HepG2 (cell line): ENCODE data around the gene SLCO4A1. TPM values are rescaled to one million over a fixed set of nuclear protein-coding genes. Genes with fewer than 3 reads are reported as not detected.
A peak's percentile ranks its signal among the peaks of the same experiment; 100 is the strongest.

Experiments
- ATAC-seq: fragments of 200-7000 bp; cut with Tn5 transposase; 3 replicates; pipeline ENCODE4 v1.9.1; 2020; ENCODE audit warnings: mild to moderate bottlenecking, moderate library complexity
- BruUV-seq: library from RNA; stranded (reverse); fragments of 400-500 nt; replicated peaks from 2 replicates; lab custom pipeline; 2021; lab: Mats Ljungman, UMichigan
- CTCF ChIA-PET: fragments of 300-600 bp; formaldehyde crosslinking; extraction: SDS; loops from one replicate; lab custom pipeline; 2021; ENCODE audit warnings: low total read pairs, inconsistent platforms, low intra/inter-chr PET ratio; lab: Yijun Ruan, JAX
- POLR2A ChIA-PET: fragments of 350-600 bp; sonication (Branson Sonifier 250); formaldehyde crosslinking; loops from one replicate; lab custom pipeline; 2020; ENCODE audit warnings: antibody characterized with exemption, inconsistent platforms; lab: Yijun Ruan, JAX
- DNase-seq: peaks from one replicate; pipeline ENCODE4 v3.0.0-alpha.2; 2015; ENCODE audit warnings: low spot score
- FAIRE-seq: peaks from 3 replicates; lab custom pipeline; 2011; peaks lifted over from hg19 to GRCh38; lab: Jason Lieb, UNC
- H2AFZ ChIP-seq: one replicate; pipeline ENCODE4 v1.6.1; 2011; ENCODE audit warnings: low read length, inconsistent platforms
- H3K27ac ChIP-seq: fragments of 300-600 bp; 3 replicates; pipeline ENCODE4 v1.8.0; 2011; ENCODE audit warnings: mixed run types, mild to moderate bottlenecking, mixed read lengths, low read length, inconsistent platforms; ENCODE audit not compliant: insufficient read depth; ENCODE audit errors: extremely low read length
- H3K27me3 ChIP-seq, 2 experiments: fragments of 200-600 bp in 1 of 2; 2 replicates in 1 of 2; 3 replicates in 1 of 2; pipeline versions ENCODE4 v1.6.0 to v1.8.0; 2011; ENCODE audit warnings: low read length in 2 of 2, mild to moderate bottlenecking in 2 of 2, moderate library complexity in 2 of 2, inconsistent platforms in 1 of 2; ENCODE audit not compliant: insufficient read depth in 2 of 2, control insufficient read depth in 1 of 2
- H3K36me3 ChIP-seq, 2 experiments: fragments of 200-600 bp in 1 of 2; replicated peaks in 1 of 2; 2 replicates in 1 of 2; 3 replicates in 1 of 2; pipeline versions ENCODE4 v1.5.1 to v1.8.0; 2011; ENCODE audit warnings: low read length in 2 of 2, inconsistent platforms in 1 of 2; ENCODE audit not compliant: insufficient read depth in 2 of 2, control insufficient read depth in 1 of 2
- H3K4me1 ChIP-seq: 2 replicates; pipeline ENCODE4 v1.5.1; 2012; ENCODE audit warnings: low read length, inconsistent platforms; ENCODE audit not compliant: insufficient read depth
- H3K4me2 ChIP-seq: 2 replicates; pipeline ENCODE4 v1.6.0; 2011; ENCODE audit warnings: low read depth, low read length, inconsistent platforms
- H3K4me3 ChIP-seq, 3 experiments: fragments of 200-600 bp in 1 of 3; sonication (generic), shearing (Covaris generic) in 1 of 3; replicated peaks in 1 of 3; 2 replicates each; pipeline ENCODE4 v1.5.1; 2011 to 2016; ENCODE audit warnings: low read length in 3 of 3, inconsistent platforms in 2 of 3, low read depth in 2 of 3, mild to moderate bottlenecking in 2 of 3, control low read depth in 1 of 3, mixed read lengths in 1 of 3; ENCODE audit not compliant: insufficient read depth in 1 of 3
- H3K79me2 ChIP-seq: one replicate; pipeline ENCODE4 v1.6.1; 2011; ENCODE audit warnings: low read length, inconsistent platforms; ENCODE audit not compliant: insufficient read depth
- H3K9ac ChIP-seq: 2 replicates; pipeline ENCODE4 v1.6.0; 2011; ENCODE audit warnings: mild to moderate bottlenecking, low read depth, low read length, inconsistent platforms; ENCODE audit not compliant: insufficient read depth
- H3K9me3 ChIP-seq: 2 replicates; pipeline ENCODE4 v1.5.1; 2012; ENCODE audit warnings: mild to moderate bottlenecking, low read length
- H4K20me1 ChIP-seq: 2 replicates; pipeline ENCODE4 v1.6.0; 2011; ENCODE audit warnings: inconsistent platforms, mild to moderate bottlenecking, low read length, moderate library complexity; ENCODE audit not compliant: insufficient read depth
- FOXA3 ChIP-seq: IDR thresholded peaks from 2 replicates; pipeline ENCODE4 v1.6.1; 2016; ENCODE audit warnings: missing genetic modification reagents, missing compliant biosample characterization
- FOXJ3 ChIP-seq: sonication (generic); formaldehyde crosslinking; IDR thresholded peaks from 2 replicates; pipeline ENCODE4 v1.4.0; 2020; ENCODE audit warnings: missing genetic modification reagents, mild to moderate bottlenecking, borderline replicate concordance
- HDAC6 ChIP-seq: fragments of 200-600 bp; sonication (generic); IDR thresholded peaks from 2 replicates; pipeline ENCODE4 v1.7.0; 2017; ENCODE audit warnings: mild to moderate bottlenecking, antibody characterized with exemption, low read length, low read depth
- KDM5A ChIP-seq: fragments of 200-600 bp; sonication (generic); IDR thresholded peaks from 2 replicates; pipeline ENCODE4 v1.7.0; 2018; ENCODE audit warnings: antibody characterized with exemption, mild to moderate bottlenecking, low read length, borderline replicate concordance
- MTF1 ChIP-seq: sonication (generic); formaldehyde crosslinking; IDR thresholded peaks from 2 replicates; pipeline ENCODE4 v1.5.0; 2020; ENCODE audit warnings: missing genetic modification reagents
- NFATC3 ChIP-seq: sonication (generic); formaldehyde crosslinking; IDR thresholded peaks from 2 replicates; pipeline ENCODE4 v1.5.1; 2020; ENCODE audit warnings: mild to moderate bottlenecking, missing genetic modification reagents
- REST ChIP-seq, 2 experiments: IDR thresholded peaks; 2 replicates each; pipeline ENCODE4 v1.6.1; 2011 to 2012; ENCODE audit warnings: low read length in 2 of 2, borderline replicate concordance in 1 of 2, low read depth in 1 of 2, mild to moderate bottlenecking in 1 of 2, moderate library complexity in 1 of 2
- RFXAP ChIP-seq: sonication (generic); formaldehyde crosslinking; IDR thresholded peaks from 2 replicates; pipeline ENCODE4 v1.4.0; 2020; ENCODE audit warnings: missing genetic modification reagents, borderline replicate concordance
- TOPORS ChIP-seq: sonication (generic); formaldehyde crosslinking; IDR thresholded peaks from 2 replicates; pipeline ENCODE4 v1.8.0; 2023; ENCODE audit warnings: mild to moderate bottlenecking, missing genetic modification reagents
- ZFP62 ChIP-seq: sonication (generic); formaldehyde crosslinking; IDR thresholded peaks from 2 replicates; pipeline ENCODE4 v1.4.0; 2020; ENCODE audit warnings: missing genetic modification reagents
- ZNF12 ChIP-seq: sonication (generic); formaldehyde crosslinking; IDR thresholded peaks from 2 replicates; pipeline ENCODE4 v1.5.0; 2020; ENCODE audit warnings: missing genetic modification reagents
- ZNF670 ChIP-seq: sonication (generic); formaldehyde crosslinking; IDR thresholded peaks from 2 replicates; pipeline ENCODE4 v1.8.0; 2022; ENCODE audit warnings: mild to moderate bottlenecking, missing genetic modification reagents, borderline replicate concordance
- ZNF724P ChIP-seq: sonication (generic); formaldehyde crosslinking; IDR thresholded peaks from 2 replicates; pipeline ENCODE4 v1.8.0; 2022; ENCODE audit warnings: missing genetic modification reagents, borderline replicate concordance
- ZNF780A ChIP-seq: sonication (generic); formaldehyde crosslinking; IDR thresholded peaks from 2 replicates; pipeline ENCODE4 v1.8.0; 2022; ENCODE audit warnings: mild to moderate bottlenecking, missing genetic modification reagents, moderate library complexity
- ZNF784 ChIP-seq: sonication (generic); formaldehyde crosslinking; IDR thresholded peaks from 2 replicates; pipeline ENCODE4 v1.5.1; 2020; ENCODE audit warnings: missing genetic modification reagents, mild to moderate bottlenecking, borderline replicate concordance
- ZSCAN21 ChIP-seq: sonication (generic); formaldehyde crosslinking; IDR thresholded peaks from 2 replicates; pipeline ENCODE4 v1.8.0; 2022; ENCODE audit warnings: mild to moderate bottlenecking, missing genetic modification reagents, moderate library complexity, borderline replicate concordance
- ZZZ3 ChIP-seq: sonication (generic); formaldehyde crosslinking; IDR thresholded peaks from 2 replicates; pipeline ENCODE4 v1.4.0; 2020; ENCODE audit warnings: missing genetic modification reagents, mild to moderate bottlenecking, borderline replicate concordance
- WGBS: methylation state at CpG from one replicate; pipeline ENCODE4 v1.1.6; 2017; ENCODE audit warnings: low lambda C conversion rate; 5-methylcytosine and 5-hydroxymethylcytosine counted together
- in situ Hi-C: cut with HindIII; loops from 2 replicates; pipeline ENCODE4 v1.10.0; 2017; ENCODE audit warnings: low pct_unique_long_range_greater_than_20kb; ENCODE audit not compliant: extremely low pct_ligation_motif_present
- intact Hi-C: fragments of 100-400 bp; cut with micrococcal nuclease; formaldehyde crosslinking; loops from one replicate; pipeline ENCODE4 v1.10.0; 2022; ENCODE audit not compliant: unreplicated experiment
- polyA plus RNA-seq, 8 experiments: library from polyadenylated mRNA; depleted of rRNA in 3 of 8; stranded (reverse) in 7 of 8; unstranded in 1 of 8; fragments of >200 nt; fragmentation: Illumina TruSeq in 4 of 8; extraction: Trizol in 4 of 8; gene quantifications; 2 replicates each; pipeline versions ENCODE4 v1.2.1 to v1.2.3, GENCODE V29; 2011 to 2016; ENCODE audit warnings: low read depth in 4 of 8, missing spikeins in 1 of 8, mixed read lengths in 1 of 8; ENCODE audit not compliant: insufficient read depth in 1 of 8
- total RNA-seq, 5 experiments: library from RNA; depleted of rRNA; stranded (reverse); fragments of >200 nt; fragmentation: Illumina TruSeq; extraction: Trizol; gene quantifications; 2 replicates each; pipeline ENCODE4 v1.2.3, GENCODE V29; 2016; ENCODE audit warnings: low read depth in 1 of 5

SLCO4A1 gene
- total and polyA plus RNA-seq, 2 of the 13 experiments (the other 11 are each of a cell fraction or from before 2014, with no cell fraction given) = 55.5 to 112 TPM

GRCh38 chr20:62616728-62617621 lies 25.3 kb upstream of the SLCO4A1 start:
- DNase-seq (peak; percentile 71), ATAC-seq (peak; percentile 97), FAIRE-seq (no peak)
- H3K27ac ChIP-seq = no peak overlapping the region
- peaks cover 38% of the 10 kb centered on the region for H3K4me1 ChIP-seq
- no peaks in the 10 kb centered on the region for H3K36me3 ChIP-seq
- in situ Hi-C loops (loop anchor here (5.0 kb wide), 1 partner anchor 115 kb away; no protein-coding TSS in a partner anchor), intact Hi-C loops (loop anchor here (1.0 to 5.0 kb wide), 4 partner anchors 101 to 205 kb away; no protein-coding TSS in a partner anchor)
- no peaks in the 10 kb centered on the region for H3K79me2 ChIP-seq
- H3K9me3 ChIP-seq = no peaks in the 10 kb centered on the region
- H3K4me3 ChIP-seq = peak overlapping the region in 1 of 3 experiments; percentile 57; a peak in 1 of 6 replicates
- H3K9ac ChIP-seq = peak overlapping the region; percentile 16; the same call in 1 of the 2 replicates
- H2AFZ ChIP-seq = no peak overlapping the region
- peaks cover 5 to 52% of the 10 kb centered on the region in 2 experiments; a peak in 4 of 5 replicates for H3K27me3 ChIP-seq
- no peaks in the 10 kb centered on the region for H4K20me1 ChIP-seq
- peak overlapping the region; percentile 65 for H3K4me2 ChIP-seq
- WGBS = 19% methylated on average over 26 of the region's 26 CpGs
- BruUV-seq = no TSS peak
- POLR2A ChIA-PET = interaction anchor here (1.3 kb wide), 1 partner anchor 117 kb away, joined by 6 read pairs; no protein-coding TSS in a partner anchor
- CTCF ChIA-PET = interaction anchor here (1.8 to 3.5 kb wide), 3 partner anchors 100 to 175 kb away, joined by 10 to 27 read pairs (median 25); no protein-coding TSS in a partner anchor
- no peak for TF ChIP-seq HDAC6
- TF ChIP-seq MTF1 (CRISPR knock-in tag) = no peak
- no peak for TF ChIP-seq TOPORS (CRISPR knock-in tag)
- no peak for TF ChIP-seq ZNF670 (CRISPR knock-in tag)
- TF ChIP-seq ZSCAN21 = peak; percentile 67; the same call in 1 of the 2 replicates
- TF ChIP-seq KDM5A = no peak
- no peak for TF ChIP-seq REST (IDR thresholded peaks at IDR 0.05; ENCODE audit: borderline replicate concordance in 1 of 2, low read depth in 1 of 2, low read length in 2 of 2)
- peak; percentile 37; the same call in 1 of the 2 replicates for TF ChIP-seq RFXAP (CRISPR knock-in tag)
- TF ChIP-seq ZNF12 (CRISPR knock-in tag) = no peak
- peak; percentile 59; the same call in 1 of the 2 replicates for TF ChIP-seq FOXJ3 (CRISPR knock-in tag)
- TF ChIP-seq ZNF780A (CRISPR knock-in tag) = no peak
- TF ChIP-seq ZNF724P = no peak
- TF ChIP-seq FOXA3 (CRISPR knock-in tag) = peak; percentile 56; the same call in 1 of the 2 replicates
- 0 out of 2 replicates have a peak, but pooled peaks have one; percentile 76 for TF ChIP-seq NFATC3 (CRISPR knock-in tag)
- TF ChIP-seq ZFP62 = no peak
- TF ChIP-seq ZNF784 = 0 out of 2 replicates have a peak, but pooled peaks have one; percentile 57
- no peak for TF ChIP-seq ZZZ3 (CRISPR knock-in tag)
